ENCODE results near the gene BMERB1. TPM values are rescaled to one million over a fixed set of nuclear protein-coding genes. Genes with fewer than 3 reads are reported as not detected.

The BMERB1 gene
- polyA plus RNA-seq, 1 donor (not counting 4 experiments of a cell fraction or from before 2014, with no cell fraction given), result 7.8 TPM

DNA sequence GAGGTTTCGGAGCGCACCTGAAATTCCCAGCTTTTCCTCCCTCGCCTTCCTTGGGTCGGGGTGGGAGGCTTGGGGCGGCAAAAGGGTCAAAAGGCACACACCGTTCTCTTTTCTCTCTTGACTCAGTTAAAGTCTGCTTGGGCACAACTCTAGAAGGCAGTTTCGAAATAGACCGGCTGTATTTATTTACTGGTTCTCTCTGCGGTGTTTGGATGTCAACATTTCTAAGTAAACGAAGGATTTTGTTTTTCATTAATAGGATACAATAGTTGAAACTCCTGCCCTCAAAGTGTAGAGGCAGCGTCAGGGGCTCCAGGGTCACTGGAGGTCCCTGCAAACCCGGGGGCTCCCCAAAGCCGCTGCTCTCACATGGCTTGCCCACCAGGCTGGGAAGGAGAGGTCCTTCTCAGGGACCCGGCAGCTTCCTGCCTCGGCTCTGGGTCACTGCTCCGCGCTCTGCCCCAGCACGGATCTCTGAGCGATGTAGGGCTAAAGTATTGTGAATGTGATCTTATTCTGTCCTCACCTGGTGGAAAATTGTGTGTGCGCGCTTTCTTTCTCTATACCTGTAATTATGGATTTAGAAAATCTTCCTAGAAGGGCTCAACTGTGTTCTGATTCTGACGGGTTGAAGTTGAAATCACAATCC, 952 bp downstream of the BMERB1 start:
- Histone ChIP-seq H3K79me2 (ENCODE audit: control insufficient read depth, insufficient read depth, low read length) (no peaks in the 10 kb centered on the region), H2AFZ (ENCODE audit: control insufficient read depth, low read length) (peak overlapping the region; percentile 89), H3K9me1 (ENCODE audit: control insufficient read depth, extremely low read depth, insufficient read depth, low read length) (no peaks in the 10 kb centered on the region), H3K9me3 (ENCODE audit: control insufficient read depth, low read depth, low read length) (no peaks in the 10 kb centered on the region), H3K9ac (ENCODE audit: control insufficient read depth, extremely low read depth, insufficient read depth, low read length) (peak overlapping the region; percentile 22), H3K4me3 (ENCODE audit: control insufficient read depth in 2 of 3, extremely low read depth in 1 of 3, insufficient read depth in 2 of 3, low read depth in 1 of 3, low read length in 3 of 3) (peak overlapping the region; percentile 63 to 83 (median 79)), H3K4me1 (ENCODE audit: control insufficient read depth, extremely low read depth, insufficient read depth, low read length) (peaks cover 10% of the 10 kb centered on the region), H3K4me2 (ENCODE audit: control insufficient read depth, extremely low read depth, insufficient read depth, low read depth, low read length) (peak overlapping the region; percentile 87), H4K20me1 (ENCODE audit: control insufficient read depth, extremely low read depth, insufficient read depth, low read length) (no peaks in the 10 kb centered on the region), H3K27ac (ENCODE audit: control insufficient read depth, insufficient read depth, low read length) (no peak overlapping the region), H3K36me3 (ENCODE audit: control insufficient read depth in 2 of 2, extremely low read depth in 1 of 2, insufficient read depth in 2 of 2, low read length in 2 of 2) (no peaks in the 10 kb centered on the region), H3K27me3 (ENCODE audit: control insufficient read depth, extremely low read depth, insufficient read depth, low read length) (peaks cover 12% of the 10 kb centered on the region)
- no peak for DNase-seq (ENCODE audit: low read depth, low spot score)
- TF ChIP-seq EZH2 (IDR thresholded peaks at IDR 0.05; ENCODE audit: low read length), result peak; percentile 28
- TF ChIP-seq, protein P1, sequence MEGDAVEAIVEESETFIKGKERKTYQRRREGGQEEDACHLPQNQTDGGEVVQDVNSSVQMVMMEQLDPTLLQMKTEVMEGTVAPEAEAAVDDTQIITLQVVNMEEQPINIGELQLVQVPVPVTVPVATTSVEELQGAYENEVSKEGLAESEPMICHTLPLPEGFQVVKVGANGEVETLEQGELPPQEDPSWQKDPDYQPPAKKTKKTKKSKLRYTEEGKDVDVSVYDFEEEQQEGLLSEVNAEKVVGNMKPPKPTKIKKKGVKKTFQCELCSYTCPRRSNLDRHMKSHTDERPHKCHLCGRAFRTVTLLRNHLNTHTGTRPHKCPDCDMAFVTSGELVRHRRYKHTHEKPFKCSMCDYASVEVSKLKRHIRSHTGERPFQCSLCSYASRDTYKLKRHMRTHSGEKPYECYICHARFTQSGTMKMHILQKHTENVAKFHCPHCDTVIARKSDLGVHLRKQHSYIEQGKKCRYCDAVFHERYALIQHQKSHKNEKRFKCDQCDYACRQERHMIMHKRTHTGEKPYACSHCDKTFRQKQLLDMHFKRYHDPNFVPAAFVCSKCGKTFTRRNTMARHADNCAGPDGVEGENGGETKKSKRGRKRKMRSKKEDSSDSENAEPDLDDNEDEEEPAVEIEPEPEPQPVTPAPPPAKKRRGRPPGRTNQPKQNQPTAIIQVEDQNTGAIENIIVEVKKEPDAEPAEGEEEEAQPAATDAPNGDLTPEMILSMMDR (optimal IDR thresholded peaks at IDR 0.05 in 1 of 3, IDR thresholded peaks at IDR 0.05 in 1 of 3, conservative IDR thresholded peaks at IDR 0.05 in 1 of 3; ENCODE audit: extremely low read depth in 1 of 3, insufficient read depth in 2 of 3, low read length in 3 of 3), result peak in 2 of 3 experiments; percentile 26 to 37
- no peak for FAIRE-seq
- dilution Hi-C loops (cut with MboI; ENCODE audit: extremely low pct_ligation_motif_present, low sequenced_read_pairs), result no loop called here

DNA sequence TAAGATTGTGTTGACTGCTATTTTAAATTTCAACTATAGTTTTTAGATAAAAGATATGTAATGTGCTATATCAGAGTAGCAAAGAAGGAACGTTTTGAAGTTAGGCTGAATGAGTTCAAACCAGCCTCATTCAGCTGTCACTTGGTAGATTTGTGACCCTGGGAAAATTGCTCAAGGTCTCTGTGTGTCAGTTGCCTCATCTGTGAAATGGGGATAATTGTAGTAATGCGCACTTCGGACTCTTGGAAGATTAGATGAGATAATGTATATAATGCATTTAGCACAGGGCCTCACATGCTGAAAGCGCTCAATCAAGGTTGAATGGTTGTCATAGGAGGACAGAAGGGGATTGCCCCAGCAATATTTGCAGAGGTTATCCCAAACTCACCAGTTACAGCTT, 4.7 kb downstream of the BMERB1 start:
- FAIRE-seq, result no peak
- Histone ChIP-seq H3K4me1 (ENCODE audit: control insufficient read depth, extremely low read depth, insufficient read depth, low read length) (peaks cover 10% of the 10 kb centered on the region), H3K79me2 (ENCODE audit: control insufficient read depth, insufficient read depth, low read length) (no peaks in the 10 kb centered on the region), H3K9me1 (ENCODE audit: control insufficient read depth, extremely low read depth, insufficient read depth, low read length) (no peaks in the 10 kb centered on the region), H3K4me2 (ENCODE audit: control insufficient read depth, extremely low read depth, insufficient read depth, low read depth, low read length) (no peak overlapping the region), H4K20me1 (ENCODE audit: control insufficient read depth, extremely low read depth, insufficient read depth, low read length) (no peaks in the 10 kb centered on the region), H3K9ac (ENCODE audit: control insufficient read depth, extremely low read depth, insufficient read depth, low read length) (no peak overlapping the region), H3K4me3 (ENCODE audit: control insufficient read depth in 2 of 3, extremely low read depth in 1 of 3, insufficient read depth in 2 of 3, low read depth in 1 of 3, low read length in 3 of 3) (no peak overlapping the region), H3K27me3 (ENCODE audit: control insufficient read depth, extremely low read depth, insufficient read depth, low read length) (peaks cover 10% of the 10 kb centered on the region), H3K36me3 (ENCODE audit: control insufficient read depth in 2 of 2, extremely low read depth in 1 of 2, insufficient read depth in 2 of 2, low read length in 2 of 2) (no peaks in the 10 kb centered on the region), H3K9me3 (ENCODE audit: control insufficient read depth, low read depth, low read length) (no peaks in the 10 kb centered on the region), H3K27ac (ENCODE audit: control insufficient read depth, insufficient read depth, low read length) (no peak overlapping the region), H2AFZ (ENCODE audit: control insufficient read depth, low read length) (no peak overlapping the region)
- no peak for TF ChIP-seq EZH2 (IDR thresholded peaks at IDR 0.05; ENCODE audit: low read length)
- TF ChIP-seq, protein P1 (optimal IDR thresholded peaks at IDR 0.05 in 1 of 3, IDR thresholded peaks at IDR 0.05 in 1 of 3, conservative IDR thresholded peaks at IDR 0.05 in 1 of 3; ENCODE audit: extremely low read depth in 1 of 3, insufficient read depth in 2 of 3, low read length in 3 of 3), result no peak
- dilution Hi-C loops (cut with MboI; ENCODE audit: extremely low pct_ligation_motif_present, low sequenced_read_pairs), result no loop called here
- no peak for DNase-seq (ENCODE audit: low read depth, low spot score)

All from keratinocyte (primary cell).